Left colon (tissue), 2 donors: ENCODE data around the gene C20orf173. TPM values are rescaled to one million over a fixed set of nuclear protein-coding genes. Genes with fewer than 3 reads are reported as not detected.

Experiments
- ATAC-seq: fragments of 200-7000 bp; cut with Tn5 transposase; one replicate; pipeline ENCODE4 v1.9.1; 2020; ENCODE audit warnings: mild to moderate bottlenecking, moderate library complexity
- DNase-seq, 2 donors: peaks; one replicate each; pipeline ENCODE4 v3.0.0-alpha.2; 2020
- intact Hi-C, 2 donors: fragments of 100-400 bp; cut with DNase I in 1 of 2; cut with micrococcal nuclease in 1 of 2; formaldehyde crosslinking; loops; one replicate each; pipeline versions ENCODE4 v1.11.2 to v1.14.0; 2022; cut with DNase I, micrococcal nuclease
- total RNA-seq, 2 donors: library from RNA; stranded (reverse); fragmentation: NEBNext Ultra II Directional; extraction: Animal tissue kit (Norgen Biotek cat#: 25700); gene quantifications; one replicate each; pipeline ENCODE4 v1.2.1, GENCODE V29; 2021
- donor health status: DM: no; HTN: no; CAD: no.
- donor health status: DM: yes; HTN: yes; CAD: no.

Gene C20orf173
- total RNA-seq, 2 donors from 2014 or later = not detected

DNA sequence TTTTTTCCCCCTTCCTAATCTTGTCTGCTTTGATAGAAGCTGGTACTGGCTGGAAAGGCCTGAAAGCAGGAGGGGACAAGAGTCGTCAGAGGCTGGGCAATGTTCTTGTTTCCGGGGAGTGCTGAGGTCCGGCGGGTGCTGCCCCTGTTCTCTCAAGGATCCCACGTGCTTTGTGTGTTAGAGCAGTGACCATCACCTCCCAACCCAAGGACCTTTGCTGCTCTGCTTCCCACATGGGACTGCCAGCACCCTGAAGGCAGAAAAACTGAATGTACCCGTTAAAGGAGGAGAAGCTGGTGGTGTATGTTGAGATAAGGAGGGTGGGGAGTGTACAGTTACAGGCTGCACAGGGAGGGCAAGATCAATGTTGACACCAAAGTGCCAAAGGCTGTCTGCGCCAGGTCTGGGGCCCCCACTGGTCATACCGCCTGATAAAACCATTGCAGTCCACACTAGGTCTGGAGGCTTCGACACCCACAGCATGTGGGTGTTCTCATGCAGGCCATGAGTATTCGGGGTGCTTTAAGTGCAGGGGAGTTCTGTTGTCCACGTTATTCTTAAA is 15.0 kb downstream of the C20orf173 start:
- no peak for DNase-seq
- ATAC-seq = no peak
- intact Hi-C loops = no loop called here

DNA sequence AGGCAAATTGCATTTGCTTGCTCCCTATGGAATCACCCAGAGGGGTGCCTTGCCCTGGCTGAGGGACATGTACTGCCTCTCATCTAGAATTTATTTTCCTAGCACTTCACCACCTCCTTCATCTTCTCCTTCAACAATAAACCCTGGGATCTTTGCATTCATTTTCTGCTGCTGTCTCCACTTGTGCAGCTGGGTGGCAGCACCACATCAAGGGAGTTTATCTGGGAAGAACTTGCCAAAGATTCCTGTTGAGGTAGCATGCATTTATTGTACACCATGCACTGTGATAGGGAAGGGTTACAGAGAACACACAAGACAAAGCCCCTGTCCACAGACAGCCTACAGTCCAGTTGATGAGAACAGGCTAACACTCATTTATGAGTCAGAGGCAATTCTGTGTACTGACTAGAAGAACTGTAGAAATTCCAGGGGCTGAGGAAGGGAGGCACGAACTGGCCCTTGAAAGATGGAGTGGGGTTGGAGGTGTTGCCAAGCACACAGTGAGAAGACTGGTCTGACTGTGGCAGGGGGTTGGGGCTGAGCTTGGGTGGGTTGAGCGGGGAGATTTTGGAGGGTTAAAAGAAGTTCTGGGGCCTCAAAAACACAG is 17.5 kb downstream of the C20orf173 start:
- intact Hi-C loops = no loop called here
- DNase-seq = peak in 1 of 2 donors; percentile 29
- peak; percentile 58 for ATAC-seq

DNA sequence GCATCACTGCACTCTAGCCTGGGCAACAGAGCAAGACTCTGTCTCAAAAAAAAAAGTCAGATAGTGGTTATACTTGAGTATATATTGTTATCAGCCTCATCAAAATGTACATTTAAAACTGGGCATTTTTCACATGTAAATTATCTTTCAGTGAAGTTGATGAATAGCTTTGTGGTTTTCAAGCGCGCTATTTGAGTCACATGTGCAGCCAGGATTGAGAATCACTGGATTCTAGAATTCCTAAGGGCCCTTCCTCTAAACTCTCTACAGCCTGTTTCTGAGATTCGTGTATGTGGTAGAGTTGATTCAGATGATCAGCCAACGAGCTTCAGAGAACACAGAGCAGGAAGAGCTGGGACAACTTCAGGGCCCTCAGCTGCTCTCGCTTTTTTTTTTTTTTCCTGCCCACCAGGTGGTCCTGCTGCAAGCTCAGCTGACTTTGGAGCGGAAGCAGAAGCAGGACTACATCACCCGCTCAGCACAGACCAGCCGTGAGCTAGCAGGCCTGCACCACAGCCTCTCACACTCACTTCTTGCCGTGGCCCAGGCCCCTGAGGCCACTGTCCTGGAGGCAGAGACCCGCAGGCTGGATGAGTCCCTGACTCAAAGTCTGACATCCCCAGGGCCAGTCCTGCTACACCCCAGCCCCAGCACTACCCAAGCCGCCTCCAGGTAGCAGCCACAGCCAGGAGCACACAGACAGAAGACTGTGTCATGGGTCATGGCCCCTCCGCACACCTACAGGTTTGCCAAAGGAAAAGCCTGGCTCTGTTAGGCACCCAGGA is 18.3 kb downstream of the C20orf173 start:
- no peak for ATAC-seq
- intact Hi-C loops = no loop called here
- DNase-seq = no peak

DNA sequence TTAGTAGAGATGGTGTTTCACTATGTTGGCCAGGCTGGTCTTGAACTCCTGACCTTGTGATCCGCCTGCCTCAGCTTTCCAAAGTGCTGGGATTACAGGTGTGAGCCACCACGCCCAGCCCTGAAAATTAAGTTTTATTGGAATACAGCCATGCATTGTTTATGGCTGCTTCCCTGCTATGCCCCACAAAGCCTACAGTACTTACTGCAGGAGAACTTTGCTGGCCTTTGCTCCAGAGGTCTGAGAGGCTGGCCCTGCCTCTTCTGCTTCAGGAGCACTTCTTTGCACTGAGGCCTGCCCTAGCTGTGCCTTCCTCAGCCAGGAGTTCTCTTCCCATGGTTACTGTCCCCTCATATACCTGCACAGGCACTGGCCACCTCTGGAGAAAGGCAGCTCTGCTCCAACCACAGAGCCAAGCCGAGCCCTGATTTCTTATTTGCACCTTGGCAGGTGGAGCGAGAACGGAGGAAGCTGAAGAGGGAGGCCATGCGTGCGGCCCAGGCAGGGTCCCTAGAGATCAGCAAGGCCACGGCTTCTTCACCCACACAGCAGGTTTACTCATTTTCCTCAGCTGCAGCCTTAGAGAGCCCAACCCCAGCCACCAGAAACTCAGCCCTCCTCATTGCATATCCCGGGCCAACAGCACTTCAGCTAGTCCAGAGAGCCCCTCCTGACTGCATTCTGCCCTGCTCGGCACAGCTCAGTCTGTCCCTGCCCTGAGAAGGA is 20.8 kb downstream of the C20orf173 start:
- peak; percentile 89 for ATAC-seq

DNA sequence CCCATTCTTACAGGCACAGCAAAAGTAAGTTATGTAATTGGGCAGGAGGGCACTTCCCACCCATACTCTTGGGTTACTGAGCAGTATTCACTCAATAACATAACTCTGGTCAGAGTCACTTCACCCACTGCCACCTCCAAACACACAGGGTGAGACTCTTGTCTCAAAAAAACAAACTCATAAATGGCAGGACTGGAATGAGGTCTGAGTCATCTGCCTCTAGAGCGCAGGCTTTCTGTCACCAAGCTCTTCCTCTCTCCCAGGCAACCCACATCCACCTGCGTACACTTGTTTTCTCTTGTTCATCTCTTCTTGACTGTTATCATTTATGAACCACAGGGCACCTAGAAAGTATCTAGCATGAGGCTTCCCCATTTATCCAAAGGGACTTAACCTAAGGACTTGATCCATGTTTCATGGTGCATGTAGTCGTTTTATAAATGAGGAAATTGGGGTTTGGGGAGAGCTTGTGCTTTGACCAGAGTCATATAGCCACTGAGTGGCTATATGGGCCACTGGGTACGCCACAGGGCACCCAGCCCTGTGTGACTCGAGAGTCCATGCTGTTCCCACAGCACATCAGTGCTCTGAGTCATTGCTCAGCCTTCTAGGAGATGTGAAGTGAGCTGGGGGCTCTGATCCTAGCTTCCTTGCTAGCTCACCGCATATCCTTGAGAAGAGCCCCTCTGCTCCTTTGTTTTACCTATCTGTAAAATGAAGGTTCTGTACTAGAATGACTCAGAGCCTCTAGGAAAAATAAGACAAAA is 22.4 kb downstream of the C20orf173 start:
- ATAC-seq = no peak
- DNase-seq = no peak
- intact Hi-C loops = no loop called here

More for the DNA sequence above, 20.8 kb downstream of the C20orf173 start:
- DNase-seq = no peak
- intact Hi-C loops = no loop called here

DNA sequence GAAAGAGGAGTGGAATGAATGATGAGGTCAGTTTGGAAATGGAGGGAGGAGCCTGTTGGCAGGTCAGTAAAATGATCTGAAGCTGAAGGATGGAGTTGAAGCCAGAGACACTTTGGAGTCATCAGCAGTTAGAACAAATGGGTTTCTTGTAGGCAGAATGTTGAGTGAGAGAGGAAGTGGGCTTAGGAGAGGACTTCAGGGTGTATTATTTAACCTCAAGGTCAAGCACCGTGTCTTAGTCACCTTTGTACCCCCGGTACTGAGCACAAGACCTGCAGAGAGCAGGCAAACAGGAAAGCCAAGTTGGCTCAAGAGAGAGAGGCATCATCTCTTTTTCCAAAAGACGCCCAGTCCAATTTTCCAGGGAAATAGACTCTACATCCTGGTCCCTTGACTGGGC is 23.3 kb downstream of the C20orf173 start:
- no peak for ATAC-seq
- no peak for DNase-seq
- intact Hi-C loops = no loop called here

DNA sequence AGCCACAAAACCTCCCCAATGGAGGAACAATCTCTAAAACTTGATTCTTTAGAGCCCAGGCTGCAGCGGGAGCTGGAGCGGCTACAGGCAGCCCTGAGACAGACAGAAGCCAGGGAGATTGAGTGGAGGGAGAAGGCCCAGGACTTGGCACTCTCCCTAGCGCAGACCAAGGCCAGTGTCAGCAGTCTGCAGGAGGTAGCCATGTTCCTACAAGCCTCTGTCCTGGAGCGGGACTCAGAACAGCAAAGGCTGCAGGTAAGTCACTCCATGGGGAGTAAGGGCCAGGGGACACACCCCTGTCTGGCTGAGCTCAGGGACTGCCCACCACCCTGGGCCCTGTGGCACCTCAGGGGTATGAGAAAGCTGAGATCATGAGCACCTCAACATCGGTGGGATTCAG is 24.7 kb downstream of the C20orf173 start:
- DNase-seq = no peak
- no peak for ATAC-seq
- intact Hi-C loops = no loop called here

DNA sequence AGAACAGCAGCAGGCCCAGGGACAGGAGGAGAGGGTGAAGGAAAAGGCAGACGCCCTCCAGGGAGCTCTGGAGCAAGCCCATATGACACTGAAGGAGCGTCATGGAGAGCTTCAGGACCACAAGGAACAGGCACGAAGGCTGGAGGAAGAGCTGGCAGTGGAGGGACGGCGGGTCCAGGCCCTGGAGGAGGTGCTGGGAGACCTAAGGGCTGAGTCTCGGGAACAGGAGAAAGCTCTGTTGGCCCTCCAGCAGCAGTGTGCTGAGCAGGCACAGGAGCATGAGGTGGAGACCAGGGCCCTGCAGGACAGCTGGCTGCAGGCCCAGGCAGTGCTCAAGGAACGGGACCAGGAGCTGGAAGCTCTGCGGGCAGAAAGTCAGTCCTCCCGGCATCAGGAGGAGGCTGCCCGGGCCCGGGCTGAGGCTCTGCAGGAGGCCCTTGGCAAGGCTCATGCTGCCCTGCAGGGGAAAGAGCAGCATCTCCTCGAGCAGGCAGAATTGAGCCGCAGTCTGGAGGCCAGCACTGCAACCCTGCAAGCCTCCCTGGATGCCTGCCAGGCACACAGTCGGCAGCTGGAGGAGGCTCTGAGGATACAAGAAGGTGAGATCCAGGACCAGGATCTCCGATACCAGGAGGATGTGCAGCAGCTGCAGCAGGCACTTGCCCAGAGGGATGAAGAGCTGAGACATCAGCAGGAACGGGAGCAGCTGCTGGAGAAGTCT is 25.5 kb downstream of the C20orf173 start:
- intact Hi-C loops = no loop called here
- no peak for DNase-seq
- no peak for ATAC-seq

DNA sequence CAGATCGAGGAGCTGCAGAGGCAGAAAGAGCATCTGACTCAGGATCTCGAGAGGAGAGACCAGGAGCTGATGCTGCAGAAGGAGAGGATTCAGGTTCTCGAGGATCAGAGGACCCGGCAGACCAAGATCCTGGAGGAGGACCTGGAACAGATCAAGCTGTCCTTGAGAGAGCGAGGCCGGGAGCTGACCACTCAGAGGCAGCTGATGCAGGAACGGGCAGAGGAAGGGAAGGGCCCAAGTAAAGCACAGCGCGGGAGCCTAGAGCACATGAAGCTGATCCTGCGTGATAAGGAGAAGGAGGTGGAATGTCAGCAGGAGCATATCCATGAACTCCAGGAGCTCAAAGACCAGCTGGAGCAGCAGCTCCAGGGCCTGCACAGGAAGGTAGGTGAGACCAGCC is 26.2 kb downstream of the C20orf173 start:
- intact Hi-C loops = no loop called here
- DNase-seq = no peak
- ATAC-seq = no peak

DNA sequence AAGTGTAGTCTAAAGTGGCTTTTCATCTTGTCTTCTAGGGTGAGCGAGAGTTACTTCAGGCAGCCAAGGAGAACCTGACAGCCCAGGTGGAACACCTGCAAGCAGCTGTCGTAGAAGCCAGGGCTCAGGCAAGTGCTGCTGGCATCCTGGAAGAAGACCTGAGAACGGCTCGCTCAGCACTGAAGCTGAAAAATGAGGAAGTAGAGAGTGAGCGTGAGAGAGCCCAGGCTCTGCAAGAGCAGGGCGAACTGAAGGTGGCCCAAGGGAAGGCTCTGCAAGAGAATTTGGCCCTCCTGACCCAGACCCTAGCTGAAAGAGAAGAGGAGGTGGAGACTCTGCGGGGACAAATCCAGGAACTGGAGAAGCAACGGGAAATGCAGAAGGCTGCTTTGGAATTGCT is 27.1 kb downstream of the C20orf173 start:
- DNase-seq = no peak
- intact Hi-C loops = no loop called here
- ATAC-seq = no peak

DNA sequence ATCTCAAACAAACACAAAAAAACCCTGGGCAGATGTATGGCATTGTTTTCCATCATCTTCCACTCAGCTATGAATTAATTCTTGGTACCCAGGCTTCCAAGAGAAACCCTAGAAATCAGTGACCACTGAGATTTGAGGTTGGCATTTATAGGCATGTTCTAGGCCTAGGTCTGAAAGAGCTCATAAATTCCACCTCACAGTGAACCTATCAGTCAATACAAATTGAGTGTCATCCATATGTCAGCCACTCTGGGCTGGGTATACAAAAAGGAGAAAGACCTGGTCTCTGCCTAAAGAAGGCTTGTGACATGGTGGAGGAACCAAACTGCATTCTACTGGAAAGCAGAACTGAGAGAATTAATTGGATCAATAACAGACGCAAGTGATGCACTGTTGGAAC is 30.2 kb downstream of the C20orf173 start:
- ATAC-seq = no peak
- DNase-seq = no peak
- intact Hi-C loops = no loop called here

DNA sequence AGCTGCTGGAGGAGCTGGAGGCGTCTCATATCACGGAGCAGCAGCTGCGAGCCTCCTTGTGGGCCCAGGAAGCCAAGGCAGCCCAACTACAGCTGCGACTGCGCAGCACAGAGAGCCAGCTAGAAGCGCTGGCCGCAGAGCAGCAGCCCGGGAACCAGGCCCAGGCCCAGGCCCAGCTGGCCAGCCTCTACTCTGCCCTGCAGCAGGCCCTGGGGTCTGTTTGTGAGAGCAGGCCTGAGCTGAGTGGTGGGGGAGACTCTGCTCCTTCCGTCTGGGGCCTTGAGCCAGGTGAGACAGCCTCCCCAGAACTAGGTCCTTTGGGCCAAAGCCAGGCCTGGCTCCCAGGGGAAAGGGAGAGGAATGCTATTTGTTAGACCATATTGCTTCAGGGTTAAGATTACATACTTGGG is 31.7 kb downstream of the C20orf173 start:
- peak; percentile 28 to 35 for DNase-seq
- intact Hi-C loops = no loop called here
- no peak for ATAC-seq

DNA sequence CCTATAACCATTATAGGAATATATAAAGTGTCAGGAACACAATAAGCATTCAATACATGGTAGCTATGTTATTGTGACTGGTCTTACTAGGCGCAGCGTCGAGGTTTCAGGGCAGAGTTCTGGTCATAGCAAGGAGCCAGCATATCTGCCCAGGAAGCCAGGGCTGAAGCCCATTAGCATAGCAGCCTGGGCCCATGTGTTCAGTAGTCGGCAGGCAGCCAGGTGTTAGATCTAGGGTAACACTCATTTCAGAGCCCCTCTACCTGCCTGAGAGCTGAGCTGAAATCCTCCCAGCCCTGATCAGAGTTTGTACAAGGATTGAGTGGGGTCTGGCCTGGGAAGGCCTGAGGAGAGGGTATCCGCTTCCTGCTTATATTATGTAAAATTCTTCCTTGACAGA is 32.1 kb downstream of the C20orf173 start:
- intact Hi-C loops = no loop called here
- DNase-seq (no peak), ATAC-seq (no peak)

DNA sequence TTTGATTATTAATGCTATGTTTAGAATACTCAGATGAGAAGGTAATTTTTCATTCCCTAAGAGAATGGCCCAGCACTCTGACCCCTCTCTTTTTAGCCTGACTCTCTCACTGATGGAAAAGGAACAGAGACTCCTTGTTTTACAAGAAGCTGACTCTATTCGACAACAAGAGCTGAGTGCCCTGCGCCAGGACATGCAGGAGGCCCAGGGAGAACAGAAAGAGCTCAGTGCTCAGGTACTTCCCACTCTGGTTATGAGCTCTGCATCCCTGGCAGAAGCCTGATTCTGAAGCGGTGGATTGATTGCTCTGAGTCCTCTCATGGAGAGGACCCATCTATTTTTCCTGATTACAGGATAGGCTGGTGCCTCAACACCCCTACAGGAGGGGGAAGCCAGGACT is 33.0 kb downstream of the C20orf173 start:
- intact Hi-C loops = no loop called here
- no peak for ATAC-seq
- DNase-seq = no peak

DNA sequence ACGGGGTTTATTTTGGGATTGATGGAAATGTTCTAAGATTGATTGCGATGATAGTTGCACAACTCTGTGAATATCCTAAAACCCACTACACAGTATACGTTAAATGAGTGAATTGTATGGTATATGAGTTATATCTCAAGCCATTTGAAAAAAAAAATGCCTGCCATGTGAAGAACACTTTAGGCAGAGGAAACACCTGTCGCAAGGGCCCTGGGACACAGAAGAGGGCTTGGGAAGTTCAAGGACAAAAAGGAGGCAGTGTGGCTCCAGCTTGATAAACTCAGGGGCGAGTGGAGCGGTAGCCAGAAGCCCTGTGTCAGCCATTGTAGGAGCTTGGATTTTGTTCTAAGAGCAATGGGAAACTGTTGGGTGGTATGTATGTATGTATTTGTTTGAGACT is 37.1 kb downstream of the C20orf173 start:
- no peak for DNase-seq
- ATAC-seq = no peak
- intact Hi-C loops = no loop called here

DNA sequence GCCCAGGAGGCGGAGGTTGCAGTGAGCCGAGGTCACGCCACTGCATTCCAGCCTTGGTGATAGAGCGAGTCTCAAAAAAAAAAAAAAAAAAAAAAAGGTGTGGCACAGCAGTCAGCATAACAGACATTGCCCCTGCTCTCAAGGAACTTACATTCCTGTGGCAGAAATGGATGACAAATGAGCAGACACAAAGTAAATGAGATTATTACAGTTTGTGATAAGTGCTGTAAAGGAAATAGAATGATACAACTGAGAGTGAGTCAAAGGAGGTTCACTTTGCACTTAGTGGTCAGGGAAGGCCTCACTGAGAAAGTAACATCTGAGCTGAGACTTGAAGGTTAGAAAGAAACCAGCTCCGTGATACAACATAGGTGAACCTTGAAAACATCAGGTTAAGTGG is 37.6 kb downstream of the C20orf173 start:
- intact Hi-C loops = no loop called here
- no peak for ATAC-seq
- DNase-seq = no peak

DNA sequence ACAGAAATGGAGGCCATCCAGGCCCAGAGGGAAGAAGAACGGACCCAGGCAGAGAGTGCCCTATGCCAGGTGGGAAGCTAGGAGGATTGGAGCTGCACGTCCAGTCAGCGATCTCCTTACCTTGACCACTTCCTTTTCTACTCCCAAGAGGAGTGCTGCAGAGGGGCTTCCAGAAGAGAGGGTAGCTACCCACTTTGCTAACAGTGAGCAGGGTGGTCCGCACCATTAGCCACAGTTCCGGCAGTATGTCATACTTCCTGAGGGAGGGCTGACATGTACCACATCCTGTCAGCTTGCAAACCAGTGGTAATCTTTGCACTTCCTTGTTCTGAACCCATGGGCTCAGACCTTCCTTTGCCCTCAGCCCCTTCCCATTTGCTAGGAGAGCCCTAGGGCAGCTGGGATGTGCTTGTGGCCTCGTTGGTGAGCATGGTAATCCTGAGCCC is 38.7 kb downstream of the C20orf173 start:
- intact Hi-C loops = no loop called here
- ATAC-seq (peak; percentile 64), DNase-seq (peak in 1 of 2 donors; percentile 30)

DNA sequence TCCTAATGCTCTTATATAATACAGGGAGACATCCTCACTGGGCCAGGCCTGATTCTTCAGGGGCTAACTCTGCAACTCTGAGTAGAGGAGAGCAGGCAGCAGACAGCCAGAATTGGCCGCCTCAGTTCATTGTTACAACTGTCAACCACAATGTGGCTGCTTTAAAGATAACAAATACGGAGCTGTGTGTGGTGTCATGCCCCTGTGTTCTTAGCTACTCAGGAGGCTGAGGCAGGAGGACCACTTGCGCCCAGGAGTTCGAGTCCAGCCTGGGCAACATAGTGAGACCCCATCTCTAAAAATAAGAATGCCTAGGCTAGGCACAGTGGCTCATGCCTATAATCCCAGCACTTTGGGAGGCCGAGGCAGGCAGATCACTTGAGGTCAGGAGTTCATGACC is 39.7 kb downstream of the C20orf173 start:
- DNase-seq = no peak
- intact Hi-C loops = no loop called here
- ATAC-seq = no peak
